T-cell (primary cell): ENCODE data around the gene ZMYND8. TPM values are rescaled to one million over a fixed set of nuclear protein-coding genes. Genes with fewer than 3 reads are reported as not detected.

Experiments used
- ATAC-seq, 4 experiments: fragments of 200-7000 bp in 3 of 4; fragments of 150-1000 bp in 1 of 4; cut with Tn5 transposase; replicated peaks in 1 of 4; 1 replicate in 3 of 4; 2 replicates in 1 of 4; pipeline ENCODE4 v1.10.0; 2021; ENCODE audit warnings: moderate library complexity in 3 of 4, mild to moderate bottlenecking in 2 of 4, moderate number of reproducible peaks in 1 of 4
- CTCF ChIA-PET, 2 donors: fragments of 300-600 bp; sonication (Branson Sonifier 250); formaldehyde crosslinking; loops; one replicate each; lab custom pipeline; 2022; ENCODE audit warnings: antibody characterized with exemption in 2 of 2; lab: Charles Lee
- POLR2A ChIA-PET, 2 donors: fragments of 300-600 bp; sonication (Branson Sonifier 250); formaldehyde crosslinking; loops; one replicate each; lab custom pipeline; 2022; ENCODE audit warnings: antibody characterized with exemption in 2 of 2; lab: Charles Lee
- DNase-seq, 35 experiments: peaks; one replicate each; pipeline versions ENCODE4 v3.0.0 to v3.0.0-alpha.2; 2013 to 2023
- H3K27ac ChIP-seq: one replicate; pipeline ENCODE4 v1.5.1; 2013; ENCODE audit warnings: low read length
- H3K27me3 ChIP-seq, 2 experiments: replicated peaks in 1 of 2; 1 replicate in 1 of 2; 2 replicates in 1 of 2; pipeline versions ENCODE4 v1.6.1 to v1.7.0; 2013; ENCODE audit warnings: low read length in 1 of 2, mixed read lengths in 1 of 2; ENCODE audit not compliant: control insufficient read depth in 2 of 2, insufficient read depth in 2 of 2; ENCODE audit errors: extremely low read depth in 1 of 2
- H3K36me3 ChIP-seq, 2 donors: 1 replicate in 1 of 2; 2 replicates in 1 of 2; pipeline versions ENCODE4 v1.6.1 to v1.7.0; 2013; ENCODE audit warnings: low read length in 1 of 2; ENCODE audit not compliant: control insufficient read depth in 2 of 2, insufficient read depth in 1 of 2; ENCODE audit errors: extremely low read depth in 1 of 2
- H3K4me1 ChIP-seq, 2 experiments: 1 replicate in 1 of 2; 2 replicates in 1 of 2; pipeline versions ENCODE4 v1.6.1 to v1.7.0; 2013; ENCODE audit warnings: low read length in 2 of 2, mixed read lengths in 1 of 2; ENCODE audit not compliant: insufficient read depth in 2 of 2, control insufficient read depth in 1 of 2; ENCODE audit errors: extremely low read depth in 1 of 2
- H3K4me3 ChIP-seq, 2 donors: 1 replicate in 1 of 2; 2 replicates in 1 of 2; pipeline versions ENCODE4 v1.5.1 to v1.7.0; 2013; ENCODE audit warnings: mild to moderate bottlenecking in 2 of 2, low read length in 1 of 2, moderate library complexity in 1 of 2; ENCODE audit not compliant: control insufficient read depth in 1 of 2; ENCODE audit errors: extremely low read depth in 1 of 2
- H3K9me3 ChIP-seq: 2 replicates; pipeline ENCODE4 v1.7.0; 2013
- H3K27ac Mint-ChIP-seq, 2 donors: one replicate each; pipeline ENCODE4 v1.8.0; 2020 to 2021; ENCODE audit warnings: mild to moderate bottlenecking in 2 of 2, mixed read lengths in 2 of 2
- H3K27me3 Mint-ChIP-seq, 2 donors: one replicate each; pipeline ENCODE4 v1.8.0; 2021 to 2022; ENCODE audit warnings: mixed read lengths in 2 of 2
- H3K36me3 Mint-ChIP-seq: one replicate; pipeline ENCODE4 v1.8.0; 2021; ENCODE audit warnings: mixed read lengths
- H3K4me1 Mint-ChIP-seq, 3 donors: one replicate each; pipeline ENCODE4 v1.8.0; 2020 to 2022; ENCODE audit warnings: mixed read lengths in 3 of 3, mild to moderate bottlenecking in 1 of 3
- H3K4me3 Mint-ChIP-seq, 3 donors: one replicate each; pipeline ENCODE4 v1.8.0; 2020 to 2022; ENCODE audit warnings: mild to moderate bottlenecking in 3 of 3, mixed read lengths in 3 of 3, moderate library complexity in 3 of 3
- H3K9me3 Mint-ChIP-seq, 3 donors: one replicate each; pipeline ENCODE4 v1.8.0; 2020 to 2022; ENCODE audit warnings: mixed read lengths in 3 of 3
- WGBS: methylation state at CpG from one replicate; pipeline ENCODE4 v1.1.5; 2013; ENCODE audit warnings: missing lambda C conversion rate; ENCODE audit not compliant: insufficient coverage; 5-methylcytosine and 5-hydroxymethylcytosine counted together
- total RNA-seq, 35 experiments: library from RNA in 6 of 35; stranded (reverse) in 6 of 35; fragments of 120-200 nt in 1 of 35; gene quantifications; one replicate each; pipeline versions ENCODE4 v1.2.1 to v1.2.4 and lab custom pipeline; 2013 to 2026

The ZMYND8 gene
- total RNA-seq, 5 donors from 2014 or later (not counting 1 experiment from before 2014, with no cell fraction given) = 39.6 to 68.9 (median 43.6) TPM

DNA sequence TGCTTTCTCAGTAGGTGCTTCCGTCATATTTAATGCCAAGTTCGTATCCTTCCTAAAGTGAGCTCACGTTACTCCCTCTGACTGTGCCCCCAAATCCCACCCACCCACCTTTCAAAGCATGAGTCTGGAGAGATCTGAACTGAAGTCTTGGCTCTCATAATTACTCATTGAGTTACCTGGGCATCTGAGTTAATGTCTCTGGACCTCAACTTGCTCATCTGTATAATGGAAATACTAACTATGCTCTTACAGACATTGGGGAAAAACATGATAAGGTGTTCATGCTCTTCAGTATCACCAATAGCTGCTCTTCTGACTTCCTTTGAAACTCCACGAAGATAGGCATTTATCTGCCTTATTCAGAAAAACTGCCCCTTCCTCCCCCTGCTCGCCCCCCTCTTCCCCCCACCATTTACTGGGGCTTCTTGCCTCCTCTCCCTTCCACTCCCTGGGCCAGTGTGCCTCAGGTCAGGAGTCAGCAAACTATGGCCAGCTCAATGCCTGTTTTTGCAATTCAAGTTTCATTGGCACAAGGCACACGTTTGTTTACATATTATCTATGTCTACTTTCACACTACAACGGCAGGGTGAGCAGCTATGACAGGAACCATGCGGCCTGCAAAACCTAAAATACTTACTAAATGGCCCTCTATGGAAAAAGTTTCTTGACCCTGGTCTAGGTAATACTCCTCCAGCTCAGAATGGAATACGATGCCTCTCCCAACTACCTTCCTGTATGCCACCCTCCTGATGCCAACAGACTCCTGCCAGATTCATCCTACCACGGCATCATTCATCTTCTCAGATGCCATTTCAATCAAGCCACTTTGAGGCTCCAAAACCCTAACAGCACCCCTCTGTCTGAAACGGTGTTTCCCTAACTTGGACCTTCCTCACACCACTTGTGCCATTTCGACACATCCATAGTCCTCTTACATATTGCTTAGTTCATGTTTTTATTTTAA is 138.7 kb downstream of the ZMYND8 start:
- Mint-ChIP-seq H3K36me3 (peaks cover 59% of the 10 kb centered on the region), H3K27me3 (no peaks in the 10 kb centered on the region), H3K4me1 (peaks cover 2 to 6% (median 2%) of the 10 kb centered on the region in 3 donors), H3K9me3 (no peaks in the 10 kb centered on the region), H3K4me3 (no peak overlapping the region), H3K27ac (peak overlapping the region in 1 of 2 donors; percentile 25)
- no peaks in the 10 kb centered on the region for H3K4me1 ChIP-seq
- DNase-seq (no peak), ATAC-seq (no peak)
- ChIA-PET CTCF (interaction anchor here (0.6 to 1.3 kb wide), 4 partner anchors 145 to 1425 kb away, joined by 3 to 4 read pairs (median 4); no protein-coding TSS in a partner anchor), POLR2A (no interaction called here)
- peaks cover 14 to 75% of the 10 kb centered on the region in 2 donors for H3K36me3 ChIP-seq
- 96% methylated on average over 6 of the region's 12 CpGs for WGBS
- no peak overlapping the region for H3K27ac ChIP-seq
- no peak overlapping the region for H3K4me3 ChIP-seq
- H3K9me3 ChIP-seq = no peaks in the 10 kb centered on the region
- no peaks in the 10 kb centered on the region for H3K27me3 ChIP-seq

GRCh38 chr20:47216819-47217410 is 139.6 kb downstream of the ZMYND8 start:
- Mint-ChIP-seq H3K4me1 (peaks cover 0 to 6% (median 0%) of the 10 kb centered on the region in 3 donors), H3K9me3 (no peaks in the 10 kb centered on the region), H3K36me3 (peaks cover 50% of the 10 kb centered on the region), H3K27ac (peak overlapping the region in 1 of 2 donors; percentile 12), H3K4me3 (no peak overlapping the region), H3K27me3 (no peaks in the 10 kb centered on the region)
- no peaks in the 10 kb centered on the region for H3K9me3 ChIP-seq
- ChIA-PET POLR2A (no interaction called here), CTCF (interaction anchor here (0.6 to 1.3 kb wide), 4 partner anchors 145 to 1426 kb away, joined by 3 to 4 read pairs (median 4); no protein-coding TSS in a partner anchor)
- H3K4me3 ChIP-seq = no peak overlapping the region
- H3K27me3 ChIP-seq = no peaks in the 10 kb centered on the region
- H3K36me3 ChIP-seq = peaks cover 15 to 78% of the 10 kb centered on the region in 2 donors
- WGBS = 100% methylated on average over 6 of the region's 7 CpGs
- H3K4me1 ChIP-seq = no peaks in the 10 kb centered on the region
- no peak overlapping the region for H3K27ac ChIP-seq
- ATAC-seq = no peak
- DNase-seq = no peak

DNA sequence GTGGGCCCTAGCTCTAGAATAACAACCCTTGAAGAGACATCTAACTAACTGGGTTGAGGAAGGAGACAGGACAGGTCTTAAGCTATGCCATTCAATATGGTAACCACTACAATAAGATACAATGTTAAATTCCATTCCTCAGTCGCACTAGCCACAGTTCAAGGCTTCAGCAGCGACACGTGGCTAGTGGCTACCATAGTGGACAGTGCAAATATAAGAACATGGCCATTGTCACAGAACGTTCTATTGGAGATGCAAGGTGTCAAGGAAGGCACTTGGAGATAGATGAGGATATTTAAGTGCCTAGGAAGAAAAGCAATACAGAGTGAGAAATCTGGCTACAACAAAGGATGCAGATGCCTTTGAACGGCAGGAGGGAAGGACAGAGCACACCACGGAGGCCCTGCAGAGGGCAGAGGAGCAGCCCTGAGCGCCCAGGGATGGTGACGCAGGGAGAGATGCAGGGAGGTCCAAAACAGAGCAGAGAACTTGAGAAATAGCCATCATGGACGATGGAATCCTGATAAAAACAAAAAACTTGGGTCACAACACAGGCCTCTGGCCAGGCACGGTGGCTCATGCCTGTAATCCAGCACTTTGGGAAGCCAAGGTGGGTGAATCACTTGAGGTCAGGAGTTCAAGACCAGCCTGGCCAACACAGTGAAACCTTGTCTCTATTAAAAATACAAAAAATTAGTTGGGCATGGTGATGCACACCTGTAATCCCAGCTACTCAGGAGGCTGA is 140.7 kb downstream of the ZMYND8 start:
- Histone ChIP-seq H3K4me1 (no peaks in the 10 kb centered on the region), H3K36me3 (peaks cover 20 to 78% of the 10 kb centered on the region in 2 donors), H3K27me3 (no peaks in the 10 kb centered on the region), H3K4me3 (no peak overlapping the region), H3K9me3 (no peaks in the 10 kb centered on the region), H3K27ac (no peak overlapping the region)
- Mint-ChIP-seq H3K4me1 (peaks cover 0 to 6% (median 0%) of the 10 kb centered on the region in 3 donors), H3K27me3 (no peaks in the 10 kb centered on the region), H3K36me3 (peaks cover 44% of the 10 kb centered on the region), H3K4me3 (no peak overlapping the region), H3K27ac (peak overlapping the region in 1 of 2 donors; percentile 31), H3K9me3 (no peaks in the 10 kb centered on the region)
- no peak for DNase-seq
- ChIA-PET CTCF (interaction anchor here in 1 of 2 donors (0.7 kb wide), 1 partner anchor 365 kb away, joined by 4 read pairs; no protein-coding TSS in a partner anchor), POLR2A (no interaction called here)
- no peak for ATAC-seq
- WGBS = 96% methylated on average over 9 of the region's 10 CpGs

DNA sequence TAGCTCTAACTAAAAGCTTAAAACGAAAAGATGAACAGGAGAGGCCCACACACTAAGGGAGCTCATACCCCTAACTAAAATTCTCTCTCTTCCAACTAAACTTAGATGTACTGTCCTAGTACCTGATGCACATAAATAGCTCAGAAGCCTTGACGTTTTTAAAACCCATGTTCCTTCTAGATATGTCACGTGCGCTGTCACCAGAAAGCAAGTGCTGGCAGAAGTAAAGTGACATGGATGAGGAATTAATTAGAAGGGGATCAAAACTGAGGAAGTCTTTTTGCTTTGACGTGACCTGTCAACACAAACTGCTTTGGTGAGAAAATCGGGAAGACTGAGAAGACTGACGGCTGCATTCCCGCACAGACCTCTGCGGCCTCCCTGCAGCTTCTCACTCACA is 142.5 kb downstream of the ZMYND8 start:
- POLR2A ChIA-PET = no interaction called here
- DNase-seq = no peak

GRCh38 chr20:47212606-47213207 is 143.8 kb downstream of the ZMYND8 start:
- Mint-ChIP-seq H3K36me3 (peaks cover 29% of the 10 kb centered on the region), H3K4me1 (peaks cover 0 to 6% (median 0%) of the 10 kb centered on the region in 3 donors), H3K27me3 (no peaks in the 10 kb centered on the region), H3K27ac (no peak overlapping the region), H3K9me3 (no peaks in the 10 kb centered on the region), H3K4me3 (no peak overlapping the region)
- CTCF ChIA-PET = interaction anchor here (1.1 to 1.9 kb wide), 2 partner anchors 16 to 171 kb away, joined by 3 to 4 read pairs; no protein-coding TSS in a partner anchor
- 100% methylated on average over 3 of the region's 9 CpGs for WGBS
- H3K27ac ChIP-seq = no peak overlapping the region
- no peaks in the 10 kb centered on the region for H3K9me3 ChIP-seq
- peaks cover 34 to 75% of the 10 kb centered on the region in 2 donors for H3K36me3 ChIP-seq
- ATAC-seq (no peak), DNase-seq (no peak)
- POLR2A ChIA-PET = no interaction called here
- no peaks in the 10 kb centered on the region for H3K27me3 ChIP-seq
- H3K4me3 ChIP-seq = no peak overlapping the region
- no peaks in the 10 kb centered on the region for H3K4me1 ChIP-seq

More for the DNA sequence above, 142.5 kb downstream of the ZMYND8 start:
- no peak overlapping the region for H3K27ac ChIP-seq
- no peak overlapping the region for H3K27ac Mint-ChIP-seq
- CTCF ChIA-PET = interaction anchor here (0.8 to 1.9 kb wide), 3 partner anchors 11 to 170 kb away, joined by 3 to 4 read pairs (median 4); no protein-coding TSS in a partner anchor
- peaks cover 0 to 6% (median 0%) of the 10 kb centered on the region in 3 donors for H3K4me1 Mint-ChIP-seq
- H3K36me3 Mint-ChIP-seq = peaks cover 40% of the 10 kb centered on the region
- no peak overlapping the region for H3K4me3 Mint-ChIP-seq
- peaks cover 31 to 79% of the 10 kb centered on the region in 2 donors for H3K36me3 ChIP-seq
- H3K27me3 ChIP-seq = no peaks in the 10 kb centered on the region
- no peaks in the 10 kb centered on the region for H3K9me3 Mint-ChIP-seq
- no peak overlapping the region for H3K4me3 ChIP-seq
- no peaks in the 10 kb centered on the region for H3K27me3 Mint-ChIP-seq
- no peaks in the 10 kb centered on the region for H3K4me1 ChIP-seq
- H3K9me3 ChIP-seq = no peaks in the 10 kb centered on the region
- WGBS = 96% methylated on average over 8 of the region's 9 CpGs
- ATAC-seq = no peak
